VCaP (cell line): Measurements from ENCODE around the gene PCSK1N.

Experiments
- H3K27ac ChIP-seq: fragments of 450-650 bp; 2 replicates; pipeline ENCODE4 v1.5.1; 2017
- CTCF ChIP-seq: fragments of 450-650 bp; conservative IDR thresholded peaks from 2 replicates; pipeline ENCODE4 v1.5.1; 2017; ENCODE audit warnings: mild to moderate bottlenecking, moderate library complexity

Gene PCSK1N

DNA sequence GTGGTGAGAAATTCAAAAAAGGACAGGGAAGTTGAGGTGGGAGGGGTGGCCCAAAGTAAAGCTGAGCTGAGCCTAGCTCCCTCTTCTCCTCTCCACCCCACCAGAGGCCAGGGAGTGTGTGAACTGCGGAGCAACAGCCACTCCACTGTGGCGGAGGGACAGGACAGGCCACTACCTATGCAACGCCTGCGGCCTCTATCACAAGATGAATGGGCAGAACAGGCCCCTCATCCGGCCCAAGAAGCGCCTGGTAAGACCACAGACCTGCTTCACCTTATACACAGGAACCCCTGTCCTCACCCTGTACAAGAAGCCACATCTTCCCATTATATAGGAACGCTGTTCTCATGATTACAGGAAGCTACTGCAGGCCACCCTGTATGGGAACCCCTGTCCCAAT is 43.2 kb downstream of the PCSK1N start:
- TF ChIP-seq CTCF = no peak

GRCh38 chrX:48791063-48791820 is 44.2 kb downstream of the PCSK1N start:
- no peak for TF ChIP-seq CTCF
- no peak overlapping the region for H3K27ac ChIP-seq

More for the DNA sequence above, 43.2 kb downstream of the PCSK1N start:
- H3K27ac ChIP-seq = no peak overlapping the region

GRCh38 chrX:48790477-48790876 is 44.9 kb downstream of the PCSK1N start:
- H3K27ac ChIP-seq = no peak overlapping the region
- no peak for TF ChIP-seq CTCF

- H3K27ac ChIP-seq = no peak overlapping the region
- TF ChIP-seq CTCF = no peak
These were observed 45.8 kb downstream of the PCSK1N start for GRCh38 chrX:48789366-48790220.

DNA sequence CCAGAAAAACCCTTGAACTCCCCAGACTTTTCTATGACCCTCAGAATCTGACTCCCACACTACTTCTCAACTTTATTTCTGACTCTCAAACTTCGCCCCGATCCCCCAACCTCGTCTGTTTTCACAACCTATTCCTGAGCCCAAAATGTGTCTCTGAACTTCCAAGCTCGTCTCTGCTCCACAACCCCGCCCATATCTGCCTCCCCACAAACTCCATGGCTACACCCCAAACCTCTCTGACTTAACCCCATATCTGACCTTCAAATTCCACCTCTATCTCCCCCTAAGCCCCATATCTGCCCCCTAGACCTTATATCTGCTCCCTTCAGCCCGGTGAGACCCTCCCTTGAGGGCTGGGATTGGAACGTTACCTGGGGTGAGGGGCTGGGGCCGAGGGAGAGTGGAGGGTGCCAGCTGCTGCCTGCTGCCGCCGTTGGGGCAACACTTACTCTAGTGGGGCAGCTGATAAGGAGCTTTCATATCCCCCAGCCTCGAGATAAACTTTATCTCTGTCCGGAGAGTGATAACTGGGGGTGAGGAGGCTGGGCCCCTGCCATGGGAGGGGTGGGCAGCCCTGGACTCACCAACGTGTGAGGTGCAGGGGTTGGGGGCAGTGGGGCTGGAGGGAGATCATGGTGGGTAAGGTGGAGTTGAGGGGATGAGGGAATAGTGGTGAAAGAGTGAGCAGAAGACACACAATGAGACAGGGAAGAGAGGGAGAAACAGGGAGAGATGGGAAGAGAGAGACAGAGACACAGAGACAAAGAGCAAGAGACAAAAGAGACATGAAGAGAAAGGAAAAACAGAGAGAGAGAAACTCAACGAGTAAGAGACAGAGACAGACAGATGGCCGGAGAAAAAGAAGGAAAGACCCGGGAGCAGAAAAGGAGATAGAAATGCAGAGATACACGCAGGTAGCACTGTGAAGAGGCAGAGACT is 47.6 kb downstream of the PCSK1N start:
- TF ChIP-seq CTCF = no peak
- H3K27ac ChIP-seq = no peak overlapping the region

DNA sequence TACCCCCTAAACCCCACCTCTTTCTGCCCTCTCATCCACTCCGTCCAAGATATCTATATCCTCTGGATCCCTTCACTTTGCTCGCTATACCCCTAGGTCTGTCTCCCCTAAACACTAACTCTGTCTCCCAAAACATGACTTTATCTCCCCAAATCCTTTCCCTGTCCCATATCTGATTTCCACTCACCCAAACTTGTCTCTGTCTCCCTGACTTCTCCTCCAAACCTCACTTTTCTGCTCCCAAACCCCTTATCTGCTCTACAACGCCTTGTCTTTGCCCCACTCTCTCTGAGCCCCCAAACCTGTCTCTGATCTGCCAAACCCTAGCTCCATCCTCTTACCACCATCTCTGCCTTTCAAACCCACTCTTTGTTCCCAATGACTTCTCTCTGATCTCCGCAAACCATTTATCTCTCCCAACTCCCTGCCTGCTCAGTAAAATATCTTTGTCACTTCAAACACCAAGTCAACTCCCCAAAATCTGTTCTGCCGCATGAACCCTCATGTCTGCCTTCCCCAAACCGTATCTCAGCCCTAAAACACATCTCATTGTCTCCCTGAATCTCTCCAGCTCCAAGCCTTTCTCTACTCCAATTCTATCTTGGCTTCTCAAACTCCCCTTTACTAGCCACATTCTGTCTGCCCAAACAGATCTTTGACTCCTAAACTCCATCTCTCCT is 48.4 kb downstream of the PCSK1N start:
- TF ChIP-seq CTCF = no peak
- no peak overlapping the region for H3K27ac ChIP-seq
